SW480 (cell line): ENCODE data around the gene PDHX.
A peak's percentile ranks its signal among the peaks of the same experiment; 100 is the strongest.

Experiments
- DNase-seq: peaks from one replicate; pipeline ENCODE4 v3.0.0-alpha.2; 2016; ENCODE audit warnings: low spot score

PDHX gene

DNA sequence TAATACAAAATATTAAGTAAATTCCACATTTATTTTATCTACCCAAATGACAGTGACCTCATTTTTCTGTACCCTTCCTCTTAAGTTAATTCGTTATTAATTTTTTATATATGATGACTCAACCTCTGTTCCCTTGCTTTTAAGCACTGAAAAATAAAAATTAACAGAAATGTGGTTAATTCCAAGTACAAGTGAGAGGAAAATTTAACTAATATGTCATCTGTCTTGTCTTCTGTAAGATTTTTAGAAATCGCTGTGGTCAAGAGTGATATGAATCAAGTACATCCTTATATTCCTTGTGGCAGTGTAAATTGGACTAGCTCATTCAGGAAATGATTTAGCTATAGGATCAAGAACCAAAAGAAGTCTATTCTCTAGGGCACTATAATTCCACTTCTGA, 74.5 kb downstream of the PDHX start:
- DNase-seq, result no peak

- DNase-seq, result no peak
These were observed 78.4 kb downstream of the PDHX start for GRCh38 chr11:34994854-34995253.

- DNase-seq, result no peak
These were observed 80.5 kb downstream of the PDHX start for GRCh38 chr11:34996958-34997357.

GRCh38 chr11:34997952-34998528, 81.6 kb downstream of the PDHX start:
- DNase-seq, result peak; percentile 38

DNA sequence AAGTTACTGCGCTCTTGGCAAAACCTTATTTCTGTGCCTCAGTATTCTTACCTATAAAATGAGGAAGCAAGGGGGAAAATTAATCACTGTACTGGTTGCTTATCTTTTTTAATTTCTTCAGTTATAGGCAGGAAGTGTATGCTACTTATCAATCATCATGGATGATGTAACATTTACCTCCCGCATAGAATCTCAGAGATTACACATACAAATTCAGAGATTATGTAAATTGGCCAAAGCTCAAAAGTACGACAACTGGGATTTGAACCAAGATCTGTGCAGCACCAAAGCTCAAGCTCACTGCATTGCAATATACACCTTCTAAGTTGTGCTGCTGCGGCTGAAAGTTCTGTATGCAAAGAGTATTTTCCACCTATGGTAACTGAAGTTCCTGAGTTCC, 83.0 kb downstream of the PDHX start:
- DNase-seq, result no peak

DNA sequence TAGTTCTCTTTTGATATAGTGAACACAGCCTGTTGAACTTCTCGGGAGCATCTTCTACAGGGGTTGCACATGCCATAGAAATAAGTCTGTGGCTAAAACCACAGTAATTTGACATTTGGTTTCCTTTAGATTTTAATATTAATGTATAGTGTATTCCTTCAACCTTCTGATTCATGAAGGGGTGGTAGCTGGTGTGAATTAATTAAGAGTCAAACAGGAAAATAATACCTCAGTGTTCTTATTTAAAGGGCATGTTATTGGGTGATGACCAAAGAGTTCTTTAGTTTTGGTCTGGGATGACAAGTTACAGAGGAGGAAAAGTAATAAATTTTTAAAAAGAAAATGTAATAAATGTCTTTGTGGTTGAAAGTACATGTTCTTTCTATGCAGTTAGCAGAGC, 86.8 kb downstream of the PDHX start:
- DNase-seq, result no peak

GRCh38 chr11:35003658-35004057, 87.2 kb downstream of the PDHX start:
- no peak for DNase-seq

- no peak for DNase-seq
These were observed 88.8 kb downstream of the PDHX start for GRCh38 chr11:35005141-35005780.

GRCh38 chr11:35006389-35007128, 90.1 kb downstream of the PDHX start:
- no peak for DNase-seq

DNA sequence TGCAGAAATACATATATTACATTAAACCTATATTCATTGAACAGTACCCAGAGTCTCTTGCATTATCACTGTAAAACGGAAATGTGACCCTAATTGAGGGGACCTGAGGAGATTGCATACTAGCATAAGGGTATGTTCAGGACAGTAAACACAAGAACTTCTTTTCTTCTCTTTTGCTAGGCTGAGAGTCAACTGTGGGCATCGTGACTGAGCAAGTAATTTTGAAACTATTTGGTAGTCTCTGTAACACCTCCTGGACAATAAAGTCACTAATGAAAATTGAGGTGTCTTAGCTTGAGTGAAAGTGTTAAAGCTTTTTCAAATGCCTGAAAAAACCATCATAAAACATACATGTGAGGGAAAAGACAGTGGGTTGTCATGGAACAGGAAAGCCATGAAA, 90.9 kb downstream of the PDHX start:
- DNase-seq, result no peak

DNA sequence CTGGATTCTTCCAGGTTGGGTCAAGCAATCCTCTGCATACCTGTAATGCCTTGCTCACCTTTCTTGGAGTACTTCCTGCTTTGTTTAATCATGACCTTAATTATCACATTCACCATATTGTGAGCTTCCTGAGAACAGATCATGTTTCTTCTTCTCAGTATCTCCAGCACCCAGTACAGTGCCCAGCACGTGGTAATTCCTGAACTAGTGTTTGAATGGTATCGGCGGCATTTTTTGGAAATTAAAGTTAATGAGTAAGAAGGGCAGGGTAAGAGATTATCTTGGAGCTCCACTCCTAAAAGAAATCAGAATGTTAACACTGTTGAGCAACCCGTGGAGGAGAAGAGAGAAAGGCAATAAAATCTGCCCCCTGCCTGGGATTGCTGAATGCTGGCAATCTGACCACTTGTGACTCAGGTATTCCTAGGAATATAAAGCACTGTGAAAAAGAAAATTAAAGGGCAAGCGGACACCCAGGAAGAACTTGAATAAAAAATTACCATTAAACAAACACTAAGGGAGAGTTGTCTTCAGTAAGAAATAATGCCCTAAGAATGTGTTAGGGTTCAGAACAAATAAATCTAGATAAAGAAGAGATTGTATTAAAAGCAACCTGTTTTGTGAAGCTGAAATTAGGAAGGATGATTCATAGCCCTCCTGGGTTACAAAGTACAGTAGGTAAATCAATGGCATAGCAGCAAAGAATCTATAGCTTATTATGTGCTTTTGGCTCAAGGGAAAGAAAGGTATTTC, 92.9 kb downstream of the PDHX start:
- no peak for DNase-seq

- DNase-seq, result no peak
These were observed 93.5 kb downstream of the PDHX start for GRCh38 chr11:35009944-35010342.

DNA sequence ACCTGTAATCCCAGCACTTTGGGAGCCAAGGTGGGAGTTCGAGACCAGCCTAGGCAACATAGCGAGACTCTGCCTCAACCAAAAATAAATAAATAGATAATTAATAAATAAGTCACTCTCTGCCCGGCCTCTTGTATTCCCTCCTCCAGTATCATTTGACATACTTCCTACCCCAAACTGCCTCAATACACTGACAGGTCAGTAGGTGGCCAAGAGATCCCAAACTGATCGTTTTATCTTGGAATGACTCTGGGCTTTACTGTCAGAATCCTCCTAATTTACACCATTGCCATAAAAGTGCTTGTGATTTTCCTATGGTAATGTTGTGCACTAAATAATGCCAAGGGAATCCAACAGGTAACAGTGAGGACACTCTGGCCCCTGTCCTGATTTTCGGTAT, 94.2 kb downstream of the PDHX start:
- DNase-seq, result no peak

DNA sequence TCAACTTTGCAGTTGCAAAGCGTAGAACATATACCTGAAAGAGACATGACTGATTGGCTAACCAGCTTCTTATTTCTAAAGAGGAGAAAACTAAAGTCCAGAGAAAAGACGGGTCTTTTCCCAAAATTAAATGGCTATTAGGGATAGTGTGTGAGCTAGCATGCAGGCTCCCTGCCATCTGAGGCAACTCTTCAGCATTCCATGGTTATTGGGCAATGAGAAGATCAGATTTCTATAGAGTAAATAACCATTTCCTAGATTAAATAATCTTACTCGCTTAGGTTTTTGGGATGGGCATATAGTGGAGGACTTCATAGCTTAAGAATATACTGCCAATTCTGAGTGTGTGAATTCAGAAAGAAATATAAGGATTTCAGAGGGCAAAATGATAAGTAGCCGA, 95.0 kb downstream of the PDHX start:
- no peak for DNase-seq

DNA sequence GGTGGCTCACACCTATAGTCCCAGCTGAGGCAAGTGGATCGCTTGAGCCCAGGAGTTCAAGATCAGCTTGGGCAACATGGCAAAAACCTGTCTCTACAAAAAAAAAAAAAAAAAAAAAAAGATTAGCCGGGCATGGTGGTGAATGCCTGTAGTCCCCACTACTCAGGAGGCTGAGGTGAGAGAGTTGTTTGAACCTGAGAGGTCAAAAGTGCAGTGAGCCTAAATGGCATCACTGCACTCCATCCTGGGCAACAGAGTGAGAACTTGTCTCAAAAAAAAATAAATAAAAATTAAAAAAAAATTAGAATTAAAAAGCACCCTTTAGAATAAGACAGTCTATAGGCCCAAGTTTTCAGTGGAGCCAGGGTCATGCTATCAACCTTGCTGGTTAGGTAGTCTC, 95.5 kb downstream of the PDHX start:
- DNase-seq, result no peak

- no peak for DNase-seq
These were observed 96.2 kb downstream of the PDHX start for GRCh38 chr11:35012467-35013191.

DNA sequence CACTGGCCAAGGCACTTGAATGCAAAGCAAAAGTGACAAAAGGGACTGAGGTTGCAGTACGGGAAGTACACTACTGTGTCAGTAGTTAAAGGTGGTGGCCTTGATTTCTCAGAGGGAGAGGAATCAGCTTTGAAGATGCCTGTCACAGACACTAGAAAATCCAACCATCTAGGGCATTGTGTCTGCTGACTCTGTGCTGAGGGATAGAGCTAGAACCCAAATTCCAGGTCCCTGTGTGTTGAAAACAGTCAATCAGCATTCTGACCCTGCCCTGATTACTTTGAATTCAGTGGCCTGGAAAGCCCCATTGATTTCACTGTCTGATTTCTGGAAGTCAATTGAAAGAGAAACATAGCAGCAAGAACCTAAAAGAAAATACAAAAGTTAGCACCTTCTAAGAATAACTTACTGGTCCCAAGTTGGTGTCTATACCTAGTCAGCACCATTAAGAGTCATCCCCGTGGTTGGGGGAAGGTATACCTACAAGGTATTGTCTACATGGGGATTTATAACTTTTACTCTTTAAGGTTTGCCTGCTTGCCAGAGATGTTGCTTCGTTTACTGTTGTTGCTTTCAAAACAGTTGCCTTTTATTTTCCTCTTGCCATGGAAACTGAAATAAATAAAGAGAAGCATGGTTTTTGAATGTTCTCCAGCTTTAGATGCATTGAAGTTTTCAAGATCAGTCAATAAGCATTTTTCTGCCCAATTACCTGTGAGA, 97.3 kb downstream of the PDHX start:
- no peak for DNase-seq

DNA sequence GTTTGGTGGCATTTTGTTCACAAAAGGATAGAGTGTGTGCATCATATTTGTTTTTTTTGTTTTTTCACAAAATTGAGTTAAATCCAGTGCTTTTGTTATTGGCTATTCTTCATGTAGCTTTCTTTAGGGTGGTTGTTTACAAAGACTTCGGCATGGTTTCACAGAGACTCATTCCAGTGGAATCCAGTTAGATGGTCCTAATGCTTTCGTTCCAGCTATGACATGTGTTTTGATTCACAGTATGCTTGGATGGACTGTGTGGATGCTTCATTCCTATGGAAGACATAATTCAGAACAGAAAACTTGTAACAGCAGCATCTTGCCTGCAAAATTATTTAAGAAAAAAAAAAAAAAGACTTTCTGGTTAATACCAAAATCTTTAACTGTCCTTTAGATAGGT, 97.9 kb downstream of the PDHX start:
- DNase-seq, result no peak

DNA sequence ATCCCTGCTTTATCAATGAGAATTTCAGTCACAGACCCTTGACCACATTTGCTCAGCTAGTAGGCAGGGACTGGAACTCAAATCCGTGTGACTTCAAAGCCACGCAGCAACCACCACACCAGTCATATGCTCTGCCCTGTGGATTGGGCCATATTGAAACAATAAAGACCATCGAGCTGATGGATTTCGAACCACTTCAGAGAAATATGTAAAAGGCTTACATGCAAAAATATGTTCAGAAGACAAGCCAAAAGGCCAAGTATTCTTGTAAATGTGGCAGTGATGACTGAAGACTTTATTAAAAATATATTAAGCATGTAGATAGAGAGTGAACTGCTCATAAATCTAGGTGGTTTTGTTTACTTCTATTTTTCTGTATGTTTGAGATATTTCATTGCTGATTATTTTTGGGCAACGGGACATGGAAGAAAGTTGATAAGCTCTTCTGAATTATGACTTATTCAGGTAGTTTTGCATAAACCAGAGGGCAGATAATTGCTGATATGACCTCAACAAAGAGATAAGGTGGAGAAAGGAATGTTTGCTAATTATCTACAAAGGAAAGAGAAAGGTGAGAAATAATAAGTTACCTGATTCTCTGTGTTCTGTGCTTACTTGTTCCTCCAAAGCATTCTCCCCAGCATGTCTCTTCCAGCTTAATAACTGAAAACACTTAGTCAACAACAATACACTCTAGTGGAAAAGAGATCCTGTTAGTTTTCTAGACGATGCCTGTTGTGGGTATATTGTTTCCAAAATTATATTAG, 99.4 kb downstream of the PDHX start:
- no peak for DNase-seq

- DNase-seq, result no peak
These were observed 100.5 kb downstream of the PDHX start for GRCh38 chr11:35016916-35017315.
